Measurements from ENCODE around the gene BRCC3.

Gene BRCC3

DNA sequence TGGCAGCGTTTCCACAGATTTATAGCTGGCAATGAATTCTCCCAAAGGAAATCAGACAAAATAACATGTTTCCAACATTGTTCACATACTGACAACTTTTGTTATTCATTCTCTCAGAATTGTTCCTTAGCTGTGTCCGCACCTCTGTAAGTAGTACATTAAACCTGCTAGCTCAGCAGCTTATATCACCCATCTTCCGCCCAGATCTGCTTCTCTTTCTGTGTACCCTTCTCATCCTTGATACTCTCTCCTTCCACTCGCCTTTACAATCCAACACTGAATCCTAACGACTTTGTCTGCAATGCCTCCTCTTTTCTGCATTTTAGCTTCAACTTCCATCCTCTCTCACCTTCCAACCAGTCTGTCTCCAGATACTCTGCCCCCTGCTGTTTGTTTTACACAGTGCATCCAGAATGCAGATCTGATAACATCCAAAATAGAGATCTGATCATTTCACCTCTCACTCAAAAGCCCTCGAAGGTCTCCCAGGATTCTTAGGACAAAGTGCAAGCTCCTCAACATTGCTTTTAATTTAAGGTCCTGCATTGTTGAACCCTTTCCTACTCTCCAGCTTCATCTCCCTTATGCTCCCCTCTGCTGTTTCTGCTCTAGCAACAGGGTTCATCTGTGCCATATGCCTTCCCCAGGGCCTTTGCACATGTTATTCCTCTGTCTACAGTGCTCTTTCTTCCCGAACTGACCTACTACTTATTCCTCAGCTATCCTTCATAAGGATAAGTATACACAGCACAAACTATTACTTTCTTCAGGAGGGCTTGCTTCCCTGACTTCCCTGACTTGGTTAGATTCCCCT lies 77.6 kb downstream of the BRCC3 start:
- DNase-seq = no peak

DNA sequence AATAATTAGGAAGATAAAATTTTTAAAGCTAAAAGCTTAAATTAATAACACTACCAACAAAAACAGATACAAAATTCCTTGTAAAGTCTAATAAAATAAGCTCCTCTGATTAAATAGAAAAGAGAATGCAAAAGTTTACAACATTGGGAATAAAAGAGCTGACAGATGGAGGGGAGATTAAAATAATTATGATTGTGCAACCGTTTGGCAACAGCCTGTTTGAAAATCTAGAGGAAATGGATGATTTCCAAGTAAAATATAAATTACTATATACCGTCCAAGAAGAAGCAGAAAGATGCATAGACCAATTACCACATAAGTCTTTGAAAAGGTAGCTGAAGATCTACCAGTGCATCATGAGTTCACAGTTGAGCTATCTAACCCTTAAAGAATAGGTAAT lies 98.6 kb downstream of the BRCC3 start:
- DNase-seq = no peak

Measured in femur (tissue), 1 donor.